SK-N-SH (cell line): Measurements from ENCODE around the gene CXCR5. TPM values are rescaled to one million over a fixed set of nuclear protein-coding genes. Genes with fewer than 3 reads are reported as not detected.

Experiments used
- CTCF ChIA-PET: fragments of 300-600, 350-600 bp; formaldehyde crosslinking; extraction: SDS; loops from one replicate; lab custom pipeline; 2021; lab: Yijun Ruan, JAX
- POLR2A ChIA-PET: fragments of 350-600 bp; sonication (Branson Sonifier 250); formaldehyde crosslinking; extraction: SDS; loops from one replicate; lab custom pipeline; 2020; ENCODE audit warnings: antibody characterized with exemption, inconsistent platforms; lab: Yijun Ruan, JAX
- DNase-seq: peaks from one replicate; pipeline ENCODE4 v3.0.0; 2012
- H2AFZ ChIP-seq: fragments of 200-600 bp; sonication (generic); 2 replicates; pipeline ENCODE4 v1.8.1; 2016; ENCODE audit warnings: antibody characterized with exemption, mild to moderate bottlenecking, low read depth
- H3F3A ChIP-seq: fragments of 200-600 bp; sonication (generic); replicated peaks from 2 replicates; pipeline ENCODE3; 2016; ENCODE audit warnings: antibody characterized with exemption, mild to moderate bottlenecking; ENCODE audit not compliant: insufficient read depth
- H3K27ac ChIP-seq, 2 experiments: fragments of 200-500 bp in 1 of 2; fragments of 200-600 bp in 1 of 2; sonication (Bioruptor generic) in 1 of 2; sonication (generic), shearing (Covaris generic) in 1 of 2; 2 replicates each; pipeline versions ENCODE4 v1.5.1 to v1.6.1; 2014 to 2016; ENCODE audit warnings: low read depth in 2 of 2, inconsistent platforms in 1 of 2, low read length in 1 of 2, mild to moderate bottlenecking in 1 of 2, mixed read lengths in 1 of 2
- H3K27me3 ChIP-seq: fragments of 200-600 bp; sonication (generic), shearing (Covaris generic); 2 replicates; pipeline ENCODE4 v1.6.1; 2016; ENCODE audit warnings: mixed run types; ENCODE audit not compliant: insufficient read depth
- H3K36me3 ChIP-seq, 2 experiments: fragments of 200-500 bp in 1 of 2; fragments of 200-600 bp in 1 of 2; sonication (Bioruptor generic) in 1 of 2; sonication (generic) in 1 of 2; replicated peaks in 1 of 2; 2 replicates each; pipeline versions ENCODE3 to v1.5.1; 2014 to 2016; ENCODE audit warnings: low read length in 1 of 2, mild to moderate bottlenecking in 1 of 2; ENCODE audit not compliant: insufficient read depth in 2 of 2, control insufficient read depth in 1 of 2
- H3K4me1 ChIP-seq, 2 experiments: fragments of 200-500 bp in 1 of 2; fragments of 200-600 bp in 1 of 2; sonication (Bioruptor generic) in 1 of 2; sonication (generic), shearing (Covaris generic) in 1 of 2; 2 replicates each; pipeline versions ENCODE4 v1.5.1 to v1.6.1; 2014 to 2016; ENCODE audit warnings: low read depth in 1 of 2, low read length in 1 of 2, mixed run types in 1 of 2; ENCODE audit not compliant: insufficient read depth in 2 of 2, control insufficient read depth in 1 of 2
- H3K4me2 ChIP-seq: fragments of 200-600 bp; sonication (generic), shearing (Covaris generic); 2 replicates; pipeline ENCODE4 v1.6.1; 2017; ENCODE audit warnings: mixed run types
- H3K4me3 ChIP-seq, 2 experiments: fragments of 200-500 bp in 1 of 2; fragments of 200-600 bp in 1 of 2; sonication (Bioruptor generic) in 1 of 2; sonication (generic), shearing (Covaris generic) in 1 of 2; 2 replicates each; pipeline versions ENCODE4 v1.5.1 to v1.8.1; 2014 to 2016; ENCODE audit warnings: low read depth in 2 of 2, inconsistent platforms in 1 of 2, low read length in 1 of 2, mild to moderate bottlenecking in 1 of 2, mixed read lengths in 1 of 2, moderate library complexity in 1 of 2
- H3K79me2 ChIP-seq: fragments of 200-600 bp; sonication (generic); 2 replicates; pipeline ENCODE4 v1.8.1; 2017; ENCODE audit warnings: mild to moderate bottlenecking; ENCODE audit not compliant: insufficient read depth
- H3K9ac ChIP-seq: fragments of 200-600 bp; sonication (generic); 2 replicates; pipeline ENCODE4 v1.6.1; 2017; ENCODE audit warnings: mixed run types
- H3K9me2 ChIP-seq: fragments of 200-600 bp; sonication (generic); 2 replicates; pipeline ENCODE4 v1.6.1; 2017; ENCODE audit warnings: mixed run types
- H3K9me3 ChIP-seq: fragments of 200-600 bp; sonication (generic); 2 replicates; pipeline ENCODE4 v1.6.1; 2017; ENCODE audit warnings: mixed run types, mild to moderate bottlenecking, moderate library complexity
- H4K20me1 ChIP-seq: fragments of 200-600 bp; sonication (generic); 2 replicates; pipeline ENCODE4 v1.6.1; 2017; ENCODE audit warnings: mild to moderate bottlenecking, mixed run types; ENCODE audit not compliant: insufficient read depth
- CTCF ChIP-seq: fragments of 200-600 bp; sonication (generic); IDR thresholded peaks from 2 replicates; pipeline ENCODE4 v1.6.1; 2017; ENCODE audit warnings: antibody characterized with exemption, mild to moderate bottlenecking, moderate library complexity
- IRF3 ChIP-seq: fragments of 150-350 bp; IDR thresholded peaks from 2 replicates; pipeline ENCODE4 v1.6.1; 2016; ENCODE audit warnings: mild to moderate bottlenecking, low read depth, low read length
- JUND ChIP-seq: IDR thresholded peaks from 2 replicates; pipeline ENCODE4 v1.4.0; 2012
- MEF2A ChIP-seq: IDR thresholded peaks from 2 replicates; pipeline ENCODE4 v1.4.0; 2012; ENCODE audit warnings: low read depth, borderline replicate concordance
- POLR2AphosphoS5 ChIP-seq: IDR thresholded peaks from 2 replicates; pipeline ENCODE4 v1.6.1; 2012; ENCODE audit warnings: low read depth, low read length
- RCOR1 ChIP-seq: fragments of 150-350 bp; IDR thresholded peaks from 2 replicates; pipeline ENCODE4 v1.6.1; 2017; ENCODE audit warnings: antibody characterized with exemption, low read length
- RXRA ChIP-seq: IDR thresholded peaks from 2 replicates; pipeline ENCODE4 v1.4.0; 2012; ENCODE audit warnings: low read depth, mild to moderate bottlenecking, borderline replicate concordance
- USF2 ChIP-seq: fragments of 150-350 bp; IDR thresholded peaks from 2 replicates; pipeline ENCODE4 v1.6.1; 2017; ENCODE audit warnings: antibody characterized with exemption, low read length, low read depth, borderline replicate concordance
- YY1 ChIP-seq: IDR thresholded peaks from 2 replicates; pipeline ENCODE4 v1.4.0; 2012; ENCODE audit warnings: low read depth, mild to moderate bottlenecking
- WGBS: methylation state at CpG from one replicate; pipeline ENCODE4 v1.1.6; 2017; ENCODE audit warnings: low lambda C conversion rate; 5-methylcytosine and 5-hydroxymethylcytosine counted together
- polyA plus RNA-seq, 3 experiments: library from polyadenylated mRNA; depleted of rRNA; stranded (reverse); fragments of >200 nt; gene quantifications; 2 replicates each; pipeline ENCODE4 v1.2.3, GENCODE V29; 2012

CXCR5 gene
- polyA plus RNA-seq, 1 of the 3 experiments (the other 2 are of a cell fraction) = 0.02 TPM

GRCh38 chr11:118894192-118894591 lies 10.5 kb downstream of the CXCR5 start:
- H3K9ac ChIP-seq = no peak overlapping the region
- TF ChIP-seq MEF2A (no peak), RXRA (no peak), YY1 (no peak), RCOR1 (no peak), CTCF (no peak)
- H3F3A ChIP-seq = no peaks in the 10 kb centered on the region
- H3K36me3 ChIP-seq = peaks cover 3 to 11% of the 10 kb centered on the region in 2 experiments
- H3K79me2 ChIP-seq = no peaks in the 10 kb centered on the region
- no peaks in the 10 kb centered on the region for H3K9me3 ChIP-seq
- no peak overlapping the region for H3K27ac ChIP-seq
- no peaks in the 10 kb centered on the region for H3K27me3 ChIP-seq
- ChIA-PET POLR2A (no interaction called here), CTCF (interaction anchor here (1.2 to 2.9 kb wide), 3 partner anchors 35 to 144 kb away, joined by 3 to 24 read pairs (median 6); partner anchors contain the start of gene UPK2)
- H4K20me1 ChIP-seq = 0 out of 2 replicates have a peak, but pooled peaks cover 5% of the 10 kb centered on the region
- 95% methylated on average over 17 of the region's 19 CpGs for WGBS
- DNase-seq = no peak
- H3K9me2 ChIP-seq = no peaks in the 10 kb centered on the region
- no peaks in the 10 kb centered on the region for H3K4me1 ChIP-seq
- H3K4me3 ChIP-seq = no peak overlapping the region
- no peak overlapping the region for H3K4me2 ChIP-seq
- no peak overlapping the region for H2AFZ ChIP-seq

- DNase-seq = no peak
- H4K20me1 ChIP-seq = peaks cover 10% of the 10 kb centered on the region; the same call in 1 of the 2 replicates
- H3K27me3 ChIP-seq = no peaks in the 10 kb centered on the region
- no peaks in the 10 kb centered on the region for H3F3A ChIP-seq
- H3K36me3 ChIP-seq = peaks cover 7 to 20% of the 10 kb centered on the region in 2 experiments
- CTCF ChIA-PET = interaction anchor here (0.6 to 2.9 kb wide), 8 partner anchors 10 to 206 kb away, joined by 3 to 24 read pairs (median 3); partner anchors contain the start of gene UPK2
- no peaks in the 10 kb centered on the region for H3K9me3 ChIP-seq
- H3K79me2 ChIP-seq = no peaks in the 10 kb centered on the region
- no peaks in the 10 kb centered on the region for H3K9me2 ChIP-seq
- H2AFZ ChIP-seq = no peak overlapping the region
- WGBS = 93% methylated on average over 25 of the region's 26 CpGs
- no peaks in the 10 kb centered on the region; a peak in 1 of 4 replicates for H3K4me1 ChIP-seq
- no peak overlapping the region for H3K27ac ChIP-seq
- peak; percentile 15; the same call in 1 of the 2 replicates for TF ChIP-seq POLR2AphosphoS5
- no peak for TF ChIP-seq USF2
- TF ChIP-seq JUND = 0 out of 2 replicates have a peak, but pooled peaks have one; percentile 3
- no peak for TF ChIP-seq IRF3
- no peak overlapping the region for H3K4me3 ChIP-seq
- POLR2A ChIA-PET = no interaction called here
- H3K4me2 ChIP-seq = no peak overlapping the region
- no peak overlapping the region for H3K9ac ChIP-seq
Observed at GRCh38 chr11:118895093-118896039, 11.7 kb downstream of the CXCR5 start.
